ENCODE measurements around the gene BCAR3. TPM values are rescaled to one million over a fixed set of nuclear protein-coding genes. Genes with fewer than 3 reads are reported as not detected.

Gene BCAR3
- total RNA-seq, 2 donors from 2014 or later: 32.7 to 48.7 TPM

DNA sequence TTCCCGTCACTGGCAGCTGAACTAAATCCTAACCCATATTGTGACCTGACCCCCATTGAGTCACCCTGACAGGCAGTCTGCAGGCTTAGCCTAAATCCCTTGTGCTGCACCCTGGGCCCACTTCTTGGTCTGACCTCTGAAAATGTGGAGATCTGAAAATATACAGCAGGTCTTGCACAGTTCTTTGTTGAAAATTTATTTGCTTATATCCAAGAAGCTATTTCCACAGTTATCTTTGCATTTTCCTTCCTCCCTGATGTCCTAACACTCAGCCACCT lies 87.1 kb downstream of the BCAR3 start:
- 83 to 87% methylated on average over 1 of the region's 1 CpG for WGBS, 2 experiments (ENCODE audit: insufficient coverage in 1 of 2, insufficient read length in 1 of 2)
- no peaks in the 10 kb centered on the region for H3K9me3 ChIP-seq (ENCODE audit: control insufficient read depth, low read length)
- no peak overlapping the region for H3K9ac ChIP-seq (ENCODE audit: extremely low read depth, low read length, poor library complexity, severe bottlenecking)
- peaks cover 68% of the 10 kb centered on the region for H3K36me3 ChIP-seq (ENCODE audit: control insufficient read depth, insufficient read depth, low read length)
- H3K36me3 Mint-ChIP-seq (ENCODE audit: low read depth): peaks cover 37% of the 10 kb centered on the region
- TF ChIP-seq, protein P1, sequence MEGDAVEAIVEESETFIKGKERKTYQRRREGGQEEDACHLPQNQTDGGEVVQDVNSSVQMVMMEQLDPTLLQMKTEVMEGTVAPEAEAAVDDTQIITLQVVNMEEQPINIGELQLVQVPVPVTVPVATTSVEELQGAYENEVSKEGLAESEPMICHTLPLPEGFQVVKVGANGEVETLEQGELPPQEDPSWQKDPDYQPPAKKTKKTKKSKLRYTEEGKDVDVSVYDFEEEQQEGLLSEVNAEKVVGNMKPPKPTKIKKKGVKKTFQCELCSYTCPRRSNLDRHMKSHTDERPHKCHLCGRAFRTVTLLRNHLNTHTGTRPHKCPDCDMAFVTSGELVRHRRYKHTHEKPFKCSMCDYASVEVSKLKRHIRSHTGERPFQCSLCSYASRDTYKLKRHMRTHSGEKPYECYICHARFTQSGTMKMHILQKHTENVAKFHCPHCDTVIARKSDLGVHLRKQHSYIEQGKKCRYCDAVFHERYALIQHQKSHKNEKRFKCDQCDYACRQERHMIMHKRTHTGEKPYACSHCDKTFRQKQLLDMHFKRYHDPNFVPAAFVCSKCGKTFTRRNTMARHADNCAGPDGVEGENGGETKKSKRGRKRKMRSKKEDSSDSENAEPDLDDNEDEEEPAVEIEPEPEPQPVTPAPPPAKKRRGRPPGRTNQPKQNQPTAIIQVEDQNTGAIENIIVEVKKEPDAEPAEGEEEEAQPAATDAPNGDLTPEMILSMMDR (conservative IDR thresholded peaks at IDR 0.05): no peak
- H3K27ac Mint-ChIP-seq: peak overlapping the region; percentile 41
- H3K4me1 Mint-ChIP-seq: peaks cover 56% of the 10 kb centered on the region
- no peaks in the 10 kb centered on the region for H3K27me3 Mint-ChIP-seq (ENCODE audit: insufficient read depth)
- no peak for DNase-seq
- peaks cover 3% of the 10 kb centered on the region for H3K4me1 ChIP-seq (ENCODE audit: control insufficient read depth, insufficient read depth, low read length)
- no peak overlapping the region for H3K4me3 Mint-ChIP-seq
- H3K4me3 ChIP-seq (ENCODE audit: low read length): no peak overlapping the region
- H3K9me3 Mint-ChIP-seq: no peaks in the 10 kb centered on the region
- H3K27me3 ChIP-seq (ENCODE audit: control insufficient read depth, insufficient read depth, low read length, poor library complexity, severe bottlenecking): no peaks in the 10 kb centered on the region
- H3K27ac ChIP-seq (ENCODE audit: low read depth, low read length): no peak overlapping the region

DNA sequence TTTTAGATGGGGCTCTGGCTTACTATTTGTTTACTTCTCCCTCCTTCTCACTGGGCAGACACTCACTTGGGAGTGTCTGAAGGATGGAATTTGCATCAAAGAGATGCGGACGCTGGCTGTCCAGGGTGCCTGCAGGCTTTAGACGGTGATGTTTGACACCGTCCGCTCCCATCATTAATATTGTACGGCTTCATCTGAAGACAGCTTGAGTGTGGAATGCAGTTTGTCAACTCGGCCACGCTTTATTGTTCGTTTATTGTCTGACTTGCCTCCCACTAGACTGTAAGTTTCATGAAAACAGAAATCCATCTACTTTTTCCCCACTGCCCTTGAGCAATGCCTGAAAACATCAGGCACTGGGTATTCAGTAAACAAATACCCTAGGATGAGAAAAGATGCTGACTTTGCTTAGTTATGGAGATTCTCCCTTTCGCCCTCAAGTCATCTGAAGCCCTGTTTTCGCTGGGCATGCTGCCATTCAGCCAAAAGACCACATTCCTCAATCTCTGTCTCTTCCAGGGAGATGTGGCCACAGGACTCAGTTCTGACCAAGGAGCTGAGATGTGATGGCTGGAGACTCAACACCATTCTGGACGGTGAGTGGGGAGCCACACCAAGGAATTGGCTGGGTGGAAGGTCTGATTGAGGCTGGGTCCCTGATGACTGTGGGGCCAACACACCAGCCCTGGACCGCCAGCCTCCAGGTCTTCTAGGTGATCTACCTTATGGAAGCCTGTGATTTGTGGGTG lies 87.6 kb downstream of the BCAR3 start:
- no peak overlapping the region for H3K9ac ChIP-seq (ENCODE audit: extremely low read depth, low read length, poor library complexity, severe bottlenecking)
- peak overlapping the region; percentile 70 for H3K27ac ChIP-seq (ENCODE audit: low read depth, low read length)
- no peak overlapping the region for H3K4me3 ChIP-seq (ENCODE audit: low read length)
- TF ChIP-seq, protein P1 (conservative IDR thresholded peaks at IDR 0.05): no peak
- peak overlapping the region; percentile 41 for H3K27ac Mint-ChIP-seq
- peaks cover 3% of the 10 kb centered on the region for H3K4me1 ChIP-seq (ENCODE audit: control insufficient read depth, insufficient read depth, low read length)
- H3K27me3 ChIP-seq (ENCODE audit: control insufficient read depth, insufficient read depth, low read length, poor library complexity, severe bottlenecking): no peaks in the 10 kb centered on the region
- no peaks in the 10 kb centered on the region for H3K9me3 Mint-ChIP-seq
- peaks cover 42% of the 10 kb centered on the region for H3K36me3 Mint-ChIP-seq (ENCODE audit: low read depth)
- H3K4me1 Mint-ChIP-seq: peaks cover 52% of the 10 kb centered on the region
- H3K9me3 ChIP-seq (ENCODE audit: control insufficient read depth, low read length): no peaks in the 10 kb centered on the region
- no peaks in the 10 kb centered on the region for H3K27me3 Mint-ChIP-seq (ENCODE audit: insufficient read depth)
- H3K4me3 Mint-ChIP-seq: no peak overlapping the region
- peaks cover 71% of the 10 kb centered on the region for H3K36me3 ChIP-seq (ENCODE audit: control insufficient read depth, insufficient read depth, low read length)
- 81 to 93% methylated on average over 7 to 13 of the region's 13 CpGs for WGBS, 2 experiments (ENCODE audit: insufficient coverage in 1 of 2, insufficient read length in 1 of 2)
- no peak for DNase-seq

DNA sequence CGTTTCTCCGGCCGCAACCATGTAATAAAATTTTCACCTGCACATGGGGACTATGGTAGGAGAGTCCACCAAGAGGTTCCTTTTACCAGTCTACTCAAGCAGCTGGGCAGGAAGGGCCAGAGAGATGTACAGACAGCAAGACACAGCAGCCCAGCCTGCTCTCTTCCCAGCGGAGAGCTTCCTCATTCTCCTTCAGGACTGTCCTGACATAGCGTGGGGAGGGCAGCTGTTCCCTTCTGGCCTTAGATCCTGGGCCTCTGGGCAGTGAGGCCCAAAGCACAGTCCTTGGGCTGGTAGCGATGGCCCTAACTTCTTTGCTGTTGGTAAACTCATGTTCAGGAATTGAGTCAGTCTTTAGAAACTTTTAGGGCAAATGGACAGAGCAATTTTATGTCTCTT lies 89.1 kb downstream of the BCAR3 start:
- TF ChIP-seq, protein P1 (conservative IDR thresholded peaks at IDR 0.05): no peak
- peak overlapping the region; percentile 79 for H3K27ac Mint-ChIP-seq
- 97 to 100% methylated on average over 3 to 6 of the region's 6 CpGs for WGBS, 2 experiments (ENCODE audit: insufficient coverage in 1 of 2, insufficient read length in 1 of 2)

More for the DNA sequence above, 89.1 kb downstream of the BCAR3 start:
- H3K36me3 ChIP-seq (ENCODE audit: control insufficient read depth, insufficient read depth, low read length): peaks cover 75% of the 10 kb centered on the region
- no peak overlapping the region for H3K4me3 Mint-ChIP-seq
- no peaks in the 10 kb centered on the region for H3K9me3 ChIP-seq (ENCODE audit: control insufficient read depth, low read length)
- H3K9me3 Mint-ChIP-seq: no peaks in the 10 kb centered on the region
- no peak overlapping the region for H3K9ac ChIP-seq (ENCODE audit: extremely low read depth, low read length, poor library complexity, severe bottlenecking)
- DNase-seq: no peak
- H3K4me3 ChIP-seq (ENCODE audit: low read length): no peak overlapping the region
- peaks cover 3% of the 10 kb centered on the region for H3K4me1 ChIP-seq (ENCODE audit: control insufficient read depth, insufficient read depth, low read length)
- H3K27me3 ChIP-seq (ENCODE audit: control insufficient read depth, insufficient read depth, low read length, poor library complexity, severe bottlenecking): no peaks in the 10 kb centered on the region
- no peak overlapping the region for H3K27ac ChIP-seq (ENCODE audit: low read depth, low read length)
- H3K36me3 Mint-ChIP-seq (ENCODE audit: low read depth): peaks cover 57% of the 10 kb centered on the region
- no peaks in the 10 kb centered on the region for H3K27me3 Mint-ChIP-seq (ENCODE audit: insufficient read depth)
- peaks cover 48% of the 10 kb centered on the region for H3K4me1 Mint-ChIP-seq
